Inferior parietal cortex (tissue), 1 donor: ENCODE data around the gene COMMD1.
"Not testable (repeated sequence)": the region's sequence is repeated elsewhere in the genome, so short reads cannot be mapped to it uniquely, and the experiment has no call there.

Source experiments
- DNase-seq: peaks from one replicate; pipeline ENCODE4 v3.0.0-alpha.2; 2016; ENCODE audit errors: extremely low spot score

Gene COMMD1

DNA sequence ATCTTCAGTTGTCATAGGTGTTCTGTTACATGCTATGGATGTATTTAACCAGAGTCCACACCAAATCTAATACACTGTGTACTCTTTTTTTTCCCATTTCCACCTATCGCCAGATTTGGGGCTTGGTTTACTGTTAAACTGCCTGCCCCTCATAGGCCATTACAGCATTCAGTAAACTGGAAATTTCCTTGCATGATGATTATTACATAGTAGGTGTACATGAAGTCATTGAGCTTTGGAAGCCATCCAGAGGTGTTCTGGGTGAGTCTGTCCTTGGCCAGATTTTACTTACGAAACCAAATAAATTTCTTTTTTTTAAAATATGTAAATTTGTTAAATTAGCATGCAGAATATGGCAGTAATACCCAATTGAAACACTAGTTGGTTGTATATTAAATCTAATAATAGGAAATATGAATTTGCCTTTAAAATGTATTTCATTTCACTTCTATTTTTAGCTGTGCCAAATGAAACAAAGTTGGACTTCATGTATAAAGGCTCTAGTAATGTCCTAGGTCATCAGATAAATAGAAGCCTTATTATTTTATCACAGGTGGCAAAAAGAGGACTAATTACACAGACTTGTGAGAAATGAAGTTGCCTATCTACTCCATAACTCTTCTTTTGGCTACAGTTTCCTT is 60.7 kb downstream of the COMMD1 start:
- no peak for DNase-seq

DNA sequence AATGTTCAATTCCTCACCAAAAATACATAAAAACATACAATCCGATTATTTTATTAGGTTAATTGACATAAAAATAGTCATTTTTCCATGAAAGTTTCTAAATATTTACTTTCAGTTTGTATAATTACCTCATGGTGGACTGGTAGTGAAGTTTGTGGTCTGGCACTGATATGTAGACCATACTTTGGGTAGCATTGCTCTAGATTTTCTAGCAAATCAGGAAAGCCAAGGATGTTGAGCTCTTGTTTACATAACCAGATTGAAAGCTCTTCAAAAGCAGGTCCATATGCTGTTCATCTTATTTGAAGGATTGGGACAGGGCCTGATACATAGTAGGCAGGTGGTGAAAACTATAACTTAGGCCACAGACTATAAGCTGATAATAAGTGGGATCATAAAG is 61.8 kb downstream of the COMMD1 start:
- no peak for DNase-seq

DNA sequence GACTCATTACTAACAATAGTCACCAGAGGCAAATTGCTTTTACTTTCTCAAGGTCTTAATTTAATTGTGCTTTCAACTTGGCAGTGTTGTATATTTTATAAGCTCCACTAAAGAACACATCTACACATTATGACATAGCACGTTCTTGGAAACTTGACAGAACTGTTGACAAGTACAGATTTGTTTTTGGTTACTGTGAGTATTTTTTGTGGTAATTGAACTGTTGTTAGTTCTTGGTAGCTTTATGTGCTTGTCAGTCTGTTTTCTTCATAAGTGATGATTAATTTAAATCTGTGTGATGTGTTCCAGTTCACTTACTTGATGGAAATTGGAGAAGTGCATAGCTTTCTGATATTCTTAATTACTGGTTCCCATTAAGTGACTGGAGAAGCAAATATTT is 63.9 kb downstream of the COMMD1 start:
- no peak for DNase-seq

DNA sequence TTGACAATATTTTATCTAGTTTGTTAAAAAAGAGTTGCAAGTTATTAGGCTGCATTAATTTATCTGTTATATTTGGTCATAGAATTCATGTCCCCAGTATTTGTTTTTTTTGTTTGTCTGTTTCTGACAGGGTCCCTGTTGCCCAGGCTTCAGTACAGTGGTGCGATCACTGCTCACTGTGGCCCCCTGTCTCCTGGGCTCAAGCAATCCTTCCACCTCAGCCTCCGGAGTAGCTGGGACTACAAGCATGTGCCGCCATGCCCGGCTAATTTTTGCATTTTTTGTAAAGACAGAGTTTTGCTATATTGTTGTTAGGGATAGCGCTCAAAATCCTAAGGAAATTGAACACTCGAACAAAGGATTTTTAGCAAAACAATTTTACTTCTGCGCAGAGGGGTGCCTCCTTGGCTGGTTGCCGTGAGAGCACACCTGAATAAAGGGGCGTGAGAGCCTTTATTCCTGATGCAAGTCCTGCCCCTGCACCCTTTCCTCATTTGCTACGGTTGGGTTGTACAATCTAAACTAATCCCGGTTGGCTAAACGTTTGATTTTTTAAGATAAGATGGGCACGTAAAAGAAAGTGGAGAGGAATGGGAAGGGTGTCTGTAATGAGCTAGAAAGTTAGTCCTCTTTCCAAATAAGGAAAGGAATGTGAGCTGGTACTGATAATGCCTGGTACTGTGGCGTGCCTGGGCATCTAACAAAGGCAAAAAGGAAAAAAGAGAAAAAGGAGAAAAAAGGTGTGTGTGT is 65.5 kb downstream of the COMMD1 start:
- no peak for DNase-seq

DNA sequence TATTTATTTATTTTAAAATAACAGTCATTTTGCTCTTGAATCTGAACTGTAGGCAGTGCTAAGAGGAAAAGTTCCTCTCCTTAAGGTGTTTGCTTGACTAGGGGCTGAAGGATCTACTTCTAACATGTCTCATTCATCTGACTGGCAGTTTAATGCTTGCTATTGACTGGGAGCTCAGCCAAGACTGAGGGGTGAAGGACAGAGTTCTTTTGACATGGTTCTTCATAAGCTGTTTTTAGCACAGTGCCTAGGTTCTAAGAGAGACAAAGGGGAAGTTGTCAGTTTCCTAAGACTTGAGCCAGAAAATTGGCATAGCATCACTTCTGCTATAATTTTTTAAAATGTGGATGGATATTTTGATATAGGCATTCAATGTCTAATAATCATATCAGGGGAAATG is 73.0 kb downstream of the COMMD1 start:
- peak; percentile 31 for DNase-seq

DNA sequence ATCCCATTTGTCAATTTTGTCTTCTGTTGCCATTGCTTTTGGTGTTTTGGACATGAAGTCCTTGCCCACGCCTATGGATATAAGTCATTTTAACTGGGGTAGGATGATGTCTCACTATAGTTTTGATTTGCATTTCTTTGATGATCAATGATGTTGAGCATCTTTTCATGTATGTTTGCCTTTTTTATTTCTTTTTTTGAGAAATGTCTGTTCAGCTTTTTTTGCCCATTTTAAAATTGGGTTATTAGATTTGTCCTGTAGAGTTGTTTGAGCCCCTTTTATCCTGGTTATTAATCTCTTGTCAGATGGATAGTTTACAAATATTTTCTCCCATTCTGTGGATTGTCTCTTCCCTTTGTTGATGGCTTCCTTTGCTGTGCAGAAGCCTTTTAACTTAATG is 75.3 kb downstream of the COMMD1 start:
- DNase-seq: no peak

DNA sequence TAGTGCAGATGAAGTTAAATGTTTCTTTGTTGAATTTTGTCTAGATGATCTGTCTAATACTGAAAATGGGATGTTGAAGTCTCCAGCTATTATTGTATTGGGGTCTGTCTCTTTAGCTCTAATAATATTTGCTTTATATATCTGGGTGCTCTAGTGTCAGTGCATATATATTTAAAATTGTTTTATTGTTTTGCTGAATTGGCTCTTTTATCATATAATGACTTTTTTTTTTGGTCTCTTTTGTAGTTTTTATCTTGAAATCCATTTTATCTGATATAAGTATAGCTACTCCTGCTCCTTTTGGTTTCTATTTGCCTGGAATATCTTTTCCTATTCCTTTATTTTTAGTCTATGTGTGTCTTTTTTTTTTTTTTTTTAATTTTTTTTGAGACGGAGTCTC is 79.2 kb downstream of the COMMD1 start:
- DNase-seq: no peak

DNA sequence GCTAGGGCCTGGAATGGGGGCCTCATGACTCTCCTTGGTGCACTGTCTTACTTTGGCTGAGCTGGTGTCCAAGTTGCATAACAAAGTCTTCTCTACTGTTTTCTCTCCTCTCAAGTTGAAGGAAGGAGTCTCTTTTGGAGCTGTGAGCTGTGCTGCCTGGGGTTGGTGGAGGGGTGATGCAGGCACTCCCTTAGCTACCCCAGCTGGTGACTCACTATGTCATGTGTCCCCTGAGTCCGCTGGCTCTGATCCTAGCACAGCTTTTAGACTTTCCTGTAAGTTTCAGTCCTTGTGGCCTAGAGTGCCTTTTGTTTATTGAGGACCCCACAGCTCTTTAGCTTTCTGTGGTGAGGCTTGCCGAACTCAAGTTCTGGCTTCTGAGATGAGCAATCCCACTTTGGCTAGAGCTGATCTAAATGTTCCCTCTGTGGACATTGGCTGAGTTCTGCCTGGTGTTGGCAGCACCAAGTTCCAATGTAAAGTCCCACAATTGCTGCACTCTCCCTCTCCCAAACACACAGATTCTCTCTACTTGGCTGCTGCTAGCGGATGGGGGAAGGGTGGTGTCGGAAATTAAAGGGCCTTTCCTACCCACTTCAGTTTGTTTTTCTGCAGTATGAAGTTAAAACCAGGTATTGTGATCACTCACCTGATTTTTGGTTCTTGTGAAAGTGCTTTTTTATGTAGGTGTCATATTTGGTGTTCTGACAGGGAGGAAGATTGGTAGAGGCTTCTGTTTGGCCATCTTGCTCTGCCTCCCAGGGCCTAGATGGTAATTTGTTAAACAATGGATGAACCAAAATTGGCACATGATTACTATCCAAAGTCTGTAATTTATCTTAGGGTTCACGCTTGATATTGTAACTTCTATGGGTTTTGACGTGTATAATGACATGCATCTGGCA is 83.2 kb downstream of the COMMD1 start:
- DNase-seq: no peak

DNA sequence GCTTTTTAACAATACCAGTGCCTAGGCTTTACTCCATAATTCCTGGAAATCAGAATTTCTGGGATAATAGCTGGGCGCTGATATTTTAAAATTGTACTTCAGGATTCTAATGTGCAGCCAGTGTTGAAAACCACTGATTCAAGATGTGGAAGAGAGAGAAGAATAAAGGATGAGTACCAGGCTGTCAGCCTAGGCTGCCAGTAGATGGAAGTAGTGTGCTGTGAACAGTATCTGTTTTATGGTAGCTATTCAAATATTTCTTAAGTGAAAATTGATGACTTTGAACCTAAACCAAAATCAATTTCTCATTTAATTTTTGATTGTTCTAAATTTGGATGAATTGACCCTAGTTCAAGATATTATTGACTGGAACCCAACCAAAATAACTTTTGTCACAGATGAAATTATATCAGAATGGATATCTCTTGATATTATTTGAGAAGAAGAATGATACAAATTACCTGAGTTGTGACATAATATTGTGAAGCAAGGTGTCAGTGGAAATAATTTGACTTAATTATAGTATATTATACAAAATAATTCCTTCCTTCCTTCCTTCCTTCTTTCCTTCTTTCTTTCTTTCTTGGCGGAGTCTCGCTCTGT is 88.0 kb downstream of the COMMD1 start:
- DNase-seq: peak; percentile 71

DNA sequence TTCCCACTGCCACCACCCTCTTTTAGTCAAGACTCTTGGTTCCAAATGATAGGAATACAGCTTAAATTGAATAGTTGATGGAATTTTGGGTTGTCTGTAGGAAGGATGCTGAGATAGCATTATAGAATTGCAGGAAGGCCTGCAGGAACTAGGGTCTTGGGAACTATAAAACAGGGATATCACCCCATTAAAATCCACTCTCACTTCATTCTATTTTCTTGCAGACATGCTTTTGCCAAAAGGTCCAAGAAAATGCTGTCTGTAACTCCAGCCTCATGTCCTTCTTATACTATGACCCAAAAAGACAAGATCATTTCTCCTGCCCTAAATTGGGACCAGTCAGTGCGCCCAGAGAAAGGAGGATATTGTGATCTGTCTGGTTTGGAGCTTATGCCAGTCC is 89.1 kb downstream of the COMMD1 start:
- DNase-seq: no peak

DNA sequence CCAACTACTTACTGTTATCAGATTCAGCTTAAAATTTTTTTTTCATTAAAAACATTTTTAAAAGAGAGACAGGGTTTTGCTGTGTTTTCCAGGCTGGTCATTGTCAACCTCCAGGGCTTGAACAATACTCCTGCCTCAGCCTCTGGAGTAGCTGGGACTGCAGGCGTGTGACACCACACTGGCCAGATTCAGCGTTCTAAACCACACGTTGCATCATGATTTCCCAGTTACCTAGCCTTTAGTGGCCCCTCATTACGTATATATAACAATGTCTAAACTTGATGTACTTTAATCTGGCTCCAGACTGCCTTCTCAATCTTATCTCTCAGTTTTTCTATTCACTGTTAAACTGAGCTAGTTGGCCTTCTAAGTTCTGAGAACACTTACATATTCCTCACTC is 89.6 kb downstream of the COMMD1 start:
- DNase-seq: no peak

DNA sequence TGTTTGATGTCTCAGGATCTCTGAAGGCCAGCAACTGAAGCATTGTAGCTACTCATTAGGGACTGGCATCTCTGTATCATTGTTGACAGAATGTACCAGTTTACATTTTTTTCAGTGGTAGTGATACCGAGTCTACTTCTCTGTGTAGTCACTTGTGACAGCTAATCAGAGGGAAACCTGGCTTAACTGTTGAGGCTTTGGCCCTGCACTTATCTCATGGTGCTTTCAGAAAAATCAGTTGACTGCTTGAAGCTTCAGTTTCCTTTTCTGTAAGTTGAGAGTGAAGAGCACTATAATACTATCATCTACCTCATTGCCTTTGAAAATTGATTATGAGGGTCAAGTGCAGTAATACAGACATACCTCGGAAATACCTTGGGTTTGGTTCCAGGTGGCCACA is 90.0 kb downstream of the COMMD1 start:
- no peak for DNase-seq

DNA sequence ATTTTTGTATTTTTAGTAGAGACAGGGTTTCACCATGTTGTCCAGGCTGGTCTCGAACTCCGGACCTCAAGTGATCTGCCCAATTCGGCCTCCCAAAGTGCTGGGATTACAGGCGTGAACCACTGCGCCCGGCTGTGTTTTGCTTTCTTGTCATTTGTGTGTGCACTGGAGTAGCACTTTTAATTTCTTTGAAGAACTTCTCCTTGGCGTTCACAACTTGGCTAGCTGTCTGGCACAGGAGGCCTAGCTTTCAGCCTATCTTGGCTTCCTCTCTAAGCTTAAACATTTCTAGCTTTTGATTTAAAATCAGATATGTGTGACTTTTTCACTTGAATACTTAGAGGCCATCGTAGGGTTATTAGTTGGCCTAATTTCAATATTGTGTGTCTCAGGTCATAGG is 93.0 kb downstream of the COMMD1 start:
- no peak for DNase-seq

DNA sequence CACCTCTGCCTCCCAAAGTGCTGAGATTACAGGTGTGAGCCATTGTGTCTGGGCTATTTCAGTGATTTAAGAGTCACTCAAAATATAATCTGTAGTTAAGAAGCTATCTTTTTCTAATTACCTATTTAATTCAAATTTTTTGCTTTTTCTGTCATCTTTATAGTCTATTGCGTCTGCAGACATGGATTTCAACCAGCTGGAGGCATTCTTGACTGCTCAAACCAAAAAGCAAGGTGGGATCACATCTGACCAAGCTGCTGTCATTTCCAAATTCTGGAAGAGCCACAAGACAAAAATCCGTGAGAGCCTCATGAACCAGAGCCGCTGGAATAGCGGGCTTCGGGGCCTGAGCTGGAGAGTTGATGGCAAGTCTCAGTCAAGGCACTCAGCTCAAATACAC is 95.1 kb downstream of the COMMD1 start:
- no peak for DNase-seq

DNA sequence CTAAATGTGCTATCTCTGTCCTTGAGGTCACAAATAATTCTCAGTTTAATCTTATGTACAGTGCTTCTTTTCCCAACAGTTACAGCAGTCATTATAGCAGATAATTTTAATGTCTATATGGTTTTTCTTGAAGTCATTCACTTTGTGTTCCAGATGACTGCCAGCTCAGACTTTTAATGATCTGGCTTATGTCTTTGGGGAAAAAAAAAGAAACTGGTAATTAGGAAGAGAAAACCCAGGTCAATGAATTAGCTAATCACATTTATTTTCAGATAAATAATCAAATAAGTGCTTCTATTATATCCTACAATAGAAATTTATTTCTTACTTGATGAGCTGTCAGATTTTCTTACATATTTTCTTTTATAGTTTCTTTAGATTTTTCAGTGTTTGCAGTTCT is 96.0 kb downstream of the COMMD1 start:
- no peak for DNase-seq

DNA sequence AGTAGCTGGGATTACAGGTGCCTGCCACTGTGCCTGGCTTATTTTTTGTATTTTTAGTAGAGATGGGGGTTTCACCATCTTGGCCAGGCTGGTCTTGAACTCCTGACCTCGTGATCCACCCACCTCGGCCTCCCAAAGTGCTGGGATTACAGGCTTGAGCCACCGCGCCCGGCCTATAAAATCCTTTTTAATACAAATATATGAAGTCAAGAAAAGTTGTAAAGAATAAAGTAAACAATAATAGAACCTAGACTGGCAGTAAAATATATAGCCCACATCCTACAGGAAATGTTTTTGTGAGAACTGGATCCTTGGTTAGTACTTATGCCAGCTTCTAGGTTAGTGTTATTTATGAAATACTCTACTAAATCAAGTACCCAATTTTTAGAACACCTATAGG is 99.0 kb downstream of the COMMD1 start:
- not testable (repeated sequence) for DNase-seq

DNA sequence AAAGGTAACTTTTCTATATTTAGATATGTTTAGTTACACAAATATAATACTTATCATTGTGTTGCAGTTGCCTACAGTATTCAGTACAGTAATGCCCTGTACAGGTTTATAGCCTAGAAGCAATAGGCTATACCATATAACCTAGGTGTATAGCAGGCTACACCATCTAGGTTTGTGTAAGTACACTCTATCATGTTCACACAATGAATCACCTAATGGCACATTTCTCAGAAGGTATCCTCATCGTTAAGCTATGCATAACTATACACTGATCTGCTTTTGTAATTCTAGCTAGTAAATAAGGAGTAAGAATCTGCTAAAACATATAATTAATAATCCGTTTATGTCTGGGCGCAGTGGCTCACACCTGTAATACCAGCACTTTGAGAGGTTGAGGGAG is 102.1 kb downstream of the COMMD1 start:
- no peak for DNase-seq

DNA sequence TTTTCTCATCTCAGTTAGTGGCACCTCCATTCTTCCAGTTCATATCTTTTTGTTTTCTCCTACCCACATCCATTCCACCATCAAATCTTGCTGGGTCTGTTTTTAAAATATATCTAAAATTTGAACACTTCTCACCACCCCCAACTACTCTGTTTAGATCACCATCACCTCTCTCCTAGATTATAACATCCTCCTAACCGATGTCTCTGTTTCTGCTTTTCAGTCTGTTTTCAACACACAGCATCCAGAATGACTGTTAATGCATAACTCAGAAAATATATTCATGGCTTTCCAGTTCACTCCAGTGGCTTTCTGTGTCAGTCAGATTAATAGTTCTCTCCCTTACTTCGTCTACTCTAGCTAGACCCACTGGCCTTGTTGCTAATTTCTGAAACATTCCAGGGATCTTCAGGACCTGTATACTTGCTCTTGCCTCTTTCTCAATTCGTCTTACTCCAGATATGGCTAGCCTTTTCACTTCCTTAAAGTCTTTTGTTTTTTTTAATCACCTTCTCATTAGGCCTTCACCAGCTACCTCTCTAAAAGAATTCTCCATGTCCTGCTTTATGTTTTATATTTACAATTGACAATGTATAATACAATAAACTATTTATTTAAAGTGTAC is 105.3 kb downstream of the COMMD1 start:
- no peak for DNase-seq

DNA sequence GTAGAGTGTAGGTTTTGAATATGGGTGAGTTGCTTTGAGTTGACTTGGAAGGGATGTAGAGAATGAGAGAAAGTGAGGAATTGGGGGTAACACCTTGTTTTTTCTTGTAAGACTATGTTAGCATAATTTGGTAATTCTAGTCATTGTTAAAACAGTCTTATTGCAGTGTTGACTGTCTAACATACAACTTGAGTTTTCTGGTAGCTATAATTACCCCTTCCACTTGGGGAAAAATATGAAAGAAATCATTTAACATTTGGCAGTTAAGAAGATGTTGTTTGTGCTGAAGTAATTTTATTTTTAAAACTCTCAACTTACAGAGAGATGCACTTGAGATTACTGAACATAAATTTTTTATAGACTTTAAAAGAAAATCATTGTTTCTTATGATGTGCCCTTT is 108.2 kb downstream of the COMMD1 start:
- DNase-seq: peak; percentile 13

DNA sequence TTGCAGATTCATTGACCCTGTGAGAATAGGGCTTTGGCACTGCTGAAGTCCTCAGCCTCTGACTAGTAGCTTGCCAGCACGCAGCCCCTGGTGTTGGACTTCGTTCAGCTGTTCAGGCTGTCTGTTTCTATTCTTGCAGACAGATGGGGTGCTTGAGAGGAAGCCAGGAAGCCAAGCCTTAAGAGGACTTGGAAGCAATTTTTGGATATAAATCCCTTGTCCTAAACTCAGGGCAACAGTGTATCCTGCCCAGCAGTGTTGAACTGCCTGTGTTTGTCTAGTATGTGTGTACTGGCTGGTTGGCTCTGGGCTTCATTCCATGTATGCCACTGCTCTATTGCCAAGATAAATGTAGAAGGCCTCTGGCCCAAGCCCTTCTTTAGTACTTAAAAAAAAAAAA is 108.6 kb downstream of the COMMD1 start:
- DNase-seq: peak; percentile 74

DNA sequence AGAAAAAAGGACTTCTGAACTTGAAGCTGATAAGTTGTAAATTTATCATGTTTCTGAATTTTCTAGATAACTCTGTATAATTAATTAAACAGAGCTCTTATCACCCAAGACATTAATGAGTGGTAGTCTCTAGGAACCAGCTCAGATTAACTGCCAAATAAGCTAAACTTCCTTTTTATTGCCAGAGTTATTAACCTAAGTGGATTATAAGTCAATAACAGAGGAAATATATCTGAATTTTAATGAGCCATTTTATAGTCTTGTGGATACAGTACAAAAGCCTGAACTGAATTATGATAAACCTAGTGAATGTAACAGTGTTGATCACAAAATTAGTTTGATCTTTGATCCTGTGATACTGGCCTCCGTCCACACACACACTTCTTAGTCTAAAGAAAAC is 111.5 kb downstream of the COMMD1 start:
- DNase-seq: no peak

DNA sequence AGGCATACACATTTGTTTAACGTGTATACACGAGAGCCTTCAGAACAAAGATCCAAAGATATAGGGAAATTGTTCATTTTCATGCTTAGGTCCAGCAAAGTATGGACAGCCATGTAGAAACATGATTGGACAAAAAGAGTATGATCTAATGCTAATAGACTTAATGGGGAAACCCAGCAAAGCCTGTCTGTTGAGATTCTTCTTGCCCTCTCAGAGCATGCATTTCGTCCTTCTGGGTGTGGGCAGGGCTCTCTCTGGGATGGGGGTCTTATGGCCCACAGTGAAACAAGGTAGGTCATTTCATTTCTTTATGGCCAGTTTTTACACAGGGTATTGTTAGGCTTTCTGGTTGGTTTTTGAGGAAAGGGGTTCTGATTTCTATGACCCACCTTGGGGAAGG is 124.4 kb downstream of the COMMD1 start:
- DNase-seq: no peak
